Nephron (organoid): Measurements from ENCODE around the gene HMCN1.

Experiments
- H3K27ac Mint-ChIP-seq, 3 experiments: 2 replicates each; pipeline ENCODE4 v1.8.0; 2020; ENCODE audit warnings: mixed read lengths in 3 of 3, mild to moderate bottlenecking in 2 of 3, moderate library complexity in 1 of 3
- H3K27me3 Mint-ChIP-seq: 2 replicates; pipeline ENCODE4 v1.8.0; 2021; ENCODE audit warnings: low read depth, mild to moderate bottlenecking, moderate library complexity, mixed read lengths
- H3K36me3 Mint-ChIP-seq: 2 replicates; pipeline ENCODE4 v1.8.0; 2020; ENCODE audit warnings: low read depth, mixed read lengths
- H3K4me1 Mint-ChIP-seq: 2 replicates; pipeline ENCODE4 v1.8.0; 2020; ENCODE audit warnings: mixed read lengths
- H3K4me3 Mint-ChIP-seq, 3 experiments: 2 replicates each; pipeline ENCODE4 v1.8.0; 2020; ENCODE audit warnings: mild to moderate bottlenecking in 3 of 3, mixed read lengths in 3 of 3, moderate library complexity in 2 of 3
- H3K9me3 Mint-ChIP-seq: 2 replicates; pipeline ENCODE4 v1.8.0; 2020; ENCODE audit warnings: mixed read lengths
- TF ChIP-seq, protein P1 (sequence below), 3 experiments: fragments of 200-600 bp; sonication (generic); IDR thresholded peaks; one replicate each; pipeline ENCODE4 v1.5.0; 2021; ENCODE audit warnings: antibody characterized with exemption in 3 of 3; ENCODE audit not compliant: unreplicated experiment in 3 of 3

Gene HMCN1

DNA sequence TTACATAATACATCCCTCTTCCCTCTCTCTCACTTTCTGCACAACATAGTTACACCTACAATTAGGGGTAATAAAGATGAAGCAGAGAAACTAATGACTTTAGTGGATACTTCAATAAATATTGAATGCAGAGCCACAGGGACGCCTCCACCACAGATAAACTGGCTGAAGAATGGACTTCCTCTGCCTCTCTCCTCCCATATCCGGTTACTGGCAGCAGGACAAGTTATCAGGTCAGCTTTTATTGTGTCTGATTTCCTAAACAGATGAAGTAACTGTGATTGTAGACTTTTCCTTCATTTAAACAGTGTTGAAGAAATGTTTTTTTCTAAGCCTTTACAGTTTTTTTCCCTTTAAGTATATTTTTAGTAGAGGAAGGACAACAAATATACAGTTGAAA, 359.2 kb downstream of the HMCN1 start:
- Mint-ChIP-seq H3K9me3 (no peaks in the 10 kb centered on the region), H3K27ac (no peak overlapping the region), H3K4me1 (peaks cover 6% of the 10 kb centered on the region), H3K27me3 (no peaks in the 10 kb centered on the region), H3K36me3 (peaks cover 9% of the 10 kb centered on the region), H3K4me3 (no peak overlapping the region)
- TF ChIP-seq, protein P1, sequence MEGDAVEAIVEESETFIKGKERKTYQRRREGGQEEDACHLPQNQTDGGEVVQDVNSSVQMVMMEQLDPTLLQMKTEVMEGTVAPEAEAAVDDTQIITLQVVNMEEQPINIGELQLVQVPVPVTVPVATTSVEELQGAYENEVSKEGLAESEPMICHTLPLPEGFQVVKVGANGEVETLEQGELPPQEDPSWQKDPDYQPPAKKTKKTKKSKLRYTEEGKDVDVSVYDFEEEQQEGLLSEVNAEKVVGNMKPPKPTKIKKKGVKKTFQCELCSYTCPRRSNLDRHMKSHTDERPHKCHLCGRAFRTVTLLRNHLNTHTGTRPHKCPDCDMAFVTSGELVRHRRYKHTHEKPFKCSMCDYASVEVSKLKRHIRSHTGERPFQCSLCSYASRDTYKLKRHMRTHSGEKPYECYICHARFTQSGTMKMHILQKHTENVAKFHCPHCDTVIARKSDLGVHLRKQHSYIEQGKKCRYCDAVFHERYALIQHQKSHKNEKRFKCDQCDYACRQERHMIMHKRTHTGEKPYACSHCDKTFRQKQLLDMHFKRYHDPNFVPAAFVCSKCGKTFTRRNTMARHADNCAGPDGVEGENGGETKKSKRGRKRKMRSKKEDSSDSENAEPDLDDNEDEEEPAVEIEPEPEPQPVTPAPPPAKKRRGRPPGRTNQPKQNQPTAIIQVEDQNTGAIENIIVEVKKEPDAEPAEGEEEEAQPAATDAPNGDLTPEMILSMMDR (IDR thresholded peaks at IDR 0.05; ENCODE audit: unreplicated experiment in 3 of 3) = no peak

DNA sequence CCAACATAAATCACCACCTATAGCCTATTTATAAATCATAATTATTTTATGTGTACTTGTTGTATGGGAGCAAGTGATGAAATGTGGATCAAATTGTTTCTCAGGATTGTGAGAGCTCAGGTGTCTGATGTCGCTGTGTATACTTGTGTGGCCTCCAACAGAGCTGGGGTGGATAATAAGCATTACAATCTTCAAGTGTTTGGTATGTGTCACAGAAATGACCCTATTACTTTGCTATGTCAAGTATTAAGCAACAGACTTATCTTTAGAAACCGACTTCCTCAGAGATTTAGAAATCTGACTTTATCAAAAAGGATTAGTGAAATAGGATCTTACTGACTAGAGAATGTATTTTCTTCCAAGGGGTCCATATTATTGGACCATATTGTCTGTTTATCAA, 360.0 kb downstream of the HMCN1 start:
- Mint-ChIP-seq H3K27ac (no peak overlapping the region), H3K4me3 (no peak overlapping the region), H3K27me3 (no peaks in the 10 kb centered on the region), H3K36me3 (peaks cover 4% of the 10 kb centered on the region), H3K9me3 (no peaks in the 10 kb centered on the region), H3K4me1 (peaks cover 6% of the 10 kb centered on the region)
- TF ChIP-seq, protein P1 (IDR thresholded peaks at IDR 0.05; ENCODE audit: unreplicated experiment in 3 of 3) = no peak

DNA sequence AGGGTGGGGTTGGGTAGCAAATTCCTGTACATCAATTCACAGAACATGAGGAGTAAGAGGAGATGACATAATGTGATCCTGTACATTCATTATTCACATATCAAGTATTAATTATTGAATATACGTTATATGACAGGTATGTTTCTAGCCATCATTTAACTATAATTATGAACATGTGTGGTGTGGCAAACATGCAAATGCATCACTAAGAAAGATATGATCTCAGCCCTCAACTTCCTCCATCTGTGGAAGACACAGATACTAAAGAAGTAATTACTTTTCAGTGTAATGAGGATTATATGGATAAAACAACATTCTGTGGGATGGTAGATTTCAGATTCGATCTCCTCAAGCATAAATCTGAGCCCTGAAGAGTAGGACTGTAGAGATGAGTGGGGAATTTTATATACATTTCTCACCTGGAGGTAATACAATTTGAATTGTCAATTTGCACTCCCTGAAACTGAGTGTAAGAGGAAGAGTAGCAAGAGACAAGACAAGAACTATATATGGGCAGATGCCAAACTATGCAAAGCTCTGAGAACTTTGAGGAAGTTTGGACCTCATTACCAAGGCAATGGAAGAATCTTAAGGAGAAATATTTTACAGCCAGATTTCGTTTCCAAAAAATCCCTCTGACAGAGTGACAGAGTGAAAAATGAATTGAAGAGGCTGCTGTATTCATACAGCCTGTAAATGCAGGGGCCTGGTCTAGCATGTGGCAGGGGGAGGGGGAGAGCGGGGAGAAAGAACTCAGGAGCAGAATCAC, 365.3 kb downstream of the HMCN1 start:
- H3K9me3 Mint-ChIP-seq = no peaks in the 10 kb centered on the region
- H3K27me3 Mint-ChIP-seq = no peaks in the 10 kb centered on the region
- H3K4me3 Mint-ChIP-seq = no peak overlapping the region
- H3K36me3 Mint-ChIP-seq = peaks cover 8% of the 10 kb centered on the region
- peaks cover 6% of the 10 kb centered on the region for H3K4me1 Mint-ChIP-seq
- no peak overlapping the region for H3K27ac Mint-ChIP-seq
- TF ChIP-seq, protein P1 (IDR thresholded peaks at IDR 0.05; ENCODE audit: unreplicated experiment in 3 of 3) = no peak

DNA sequence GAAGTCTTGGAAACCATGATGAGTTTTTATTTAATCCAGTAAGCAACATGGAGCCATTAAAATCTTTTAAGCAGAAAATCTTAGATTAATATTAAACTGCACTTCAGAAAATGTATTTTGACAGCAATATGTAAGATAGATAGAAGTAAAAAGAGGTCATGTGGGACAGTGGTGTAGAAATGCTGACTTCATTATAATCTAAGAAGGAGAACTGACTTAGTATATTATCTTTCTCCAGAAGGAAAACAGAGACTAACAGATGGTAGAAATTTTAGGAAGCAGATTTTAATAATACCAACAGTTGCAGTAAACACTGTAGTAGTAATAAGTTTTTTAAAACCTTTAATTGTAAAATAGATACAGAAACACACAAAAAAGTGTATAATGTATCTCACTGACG, 367.9 kb downstream of the HMCN1 start:
- Mint-ChIP-seq H3K27me3 (no peaks in the 10 kb centered on the region), H3K36me3 (peaks cover 16% of the 10 kb centered on the region), H3K27ac (no peak overlapping the region), H3K4me3 (no peak overlapping the region), H3K9me3 (no peaks in the 10 kb centered on the region), H3K4me1 (peaks cover 6% of the 10 kb centered on the region)
- TF ChIP-seq, protein P1 (IDR thresholded peaks at IDR 0.05; ENCODE audit: unreplicated experiment in 3 of 3) = no peak

DNA sequence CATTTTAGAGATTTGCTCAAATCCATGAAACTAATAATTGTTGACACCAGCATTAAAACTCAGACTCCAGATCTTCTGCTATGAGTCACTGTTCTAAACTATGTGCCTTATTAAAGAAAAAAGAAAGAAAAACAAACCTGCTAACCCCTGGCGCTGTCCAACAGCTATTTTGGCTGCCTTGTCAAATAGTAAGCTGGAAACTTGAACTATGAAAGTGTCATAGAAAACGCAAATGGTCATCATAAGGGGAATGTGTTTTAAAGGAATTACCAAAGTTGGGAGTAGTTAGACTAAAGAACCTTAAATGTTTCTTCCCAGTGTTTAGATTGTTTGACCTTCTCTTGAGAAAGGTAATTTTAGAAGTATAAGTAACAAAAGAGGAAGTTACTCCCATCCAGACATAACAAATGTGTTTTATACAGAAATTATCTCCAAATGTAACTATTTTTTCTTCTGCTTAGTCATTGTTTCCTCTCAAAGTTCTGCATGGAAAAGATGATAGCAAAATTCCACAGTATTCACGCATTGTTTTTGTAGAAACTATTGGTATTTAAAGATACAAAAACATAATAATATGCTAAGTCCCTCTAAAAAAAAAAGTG, 368.5 kb downstream of the HMCN1 start:
- Mint-ChIP-seq H3K9me3 (no peaks in the 10 kb centered on the region), H3K4me1 (peaks cover 6% of the 10 kb centered on the region), H3K27me3 (no peaks in the 10 kb centered on the region), H3K27ac (no peak overlapping the region), H3K4me3 (no peak overlapping the region), H3K36me3 (peaks cover 16% of the 10 kb centered on the region)
- TF ChIP-seq, protein P1 (IDR thresholded peaks at IDR 0.05; ENCODE audit: unreplicated experiment in 3 of 3) = no peak

DNA sequence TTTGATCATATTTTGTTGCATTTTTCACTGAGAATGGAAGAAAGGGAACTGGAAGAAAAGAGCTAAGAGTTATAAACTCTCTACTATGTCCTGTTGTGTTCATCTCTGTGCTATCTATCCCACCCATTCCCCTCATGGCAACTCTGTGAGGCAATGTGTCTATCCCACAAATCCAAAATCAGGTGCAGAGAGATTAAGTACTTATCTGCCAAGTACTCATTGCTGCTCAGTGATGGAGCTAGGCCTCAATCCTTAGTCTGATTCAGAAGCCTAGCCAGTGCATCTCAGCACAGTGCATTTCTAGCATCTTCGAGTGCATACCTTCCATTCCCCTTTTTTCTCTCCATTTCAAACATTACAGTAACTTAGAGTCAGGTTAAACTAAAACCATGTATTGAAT, 370.3 kb downstream of the HMCN1 start:
- Mint-ChIP-seq H3K4me1 (peaks cover 6% of the 10 kb centered on the region), H3K27me3 (no peaks in the 10 kb centered on the region), H3K36me3 (peaks cover 23% of the 10 kb centered on the region), H3K27ac (no peak overlapping the region), H3K4me3 (no peak overlapping the region), H3K9me3 (no peaks in the 10 kb centered on the region)
- TF ChIP-seq, protein P1 (IDR thresholded peaks at IDR 0.05; ENCODE audit: unreplicated experiment in 3 of 3) = no peak
